Measurements from ENCODE around the gene RFNG. TPM values are rescaled to one million over a fixed set of nuclear protein-coding genes. Genes with fewer than 3 reads are reported as not detected.

RFNG gene
- total RNA-seq, 6 experiments from 2014 or later, result 29.9 to 53.3 (median 43.7) TPM

DNA sequence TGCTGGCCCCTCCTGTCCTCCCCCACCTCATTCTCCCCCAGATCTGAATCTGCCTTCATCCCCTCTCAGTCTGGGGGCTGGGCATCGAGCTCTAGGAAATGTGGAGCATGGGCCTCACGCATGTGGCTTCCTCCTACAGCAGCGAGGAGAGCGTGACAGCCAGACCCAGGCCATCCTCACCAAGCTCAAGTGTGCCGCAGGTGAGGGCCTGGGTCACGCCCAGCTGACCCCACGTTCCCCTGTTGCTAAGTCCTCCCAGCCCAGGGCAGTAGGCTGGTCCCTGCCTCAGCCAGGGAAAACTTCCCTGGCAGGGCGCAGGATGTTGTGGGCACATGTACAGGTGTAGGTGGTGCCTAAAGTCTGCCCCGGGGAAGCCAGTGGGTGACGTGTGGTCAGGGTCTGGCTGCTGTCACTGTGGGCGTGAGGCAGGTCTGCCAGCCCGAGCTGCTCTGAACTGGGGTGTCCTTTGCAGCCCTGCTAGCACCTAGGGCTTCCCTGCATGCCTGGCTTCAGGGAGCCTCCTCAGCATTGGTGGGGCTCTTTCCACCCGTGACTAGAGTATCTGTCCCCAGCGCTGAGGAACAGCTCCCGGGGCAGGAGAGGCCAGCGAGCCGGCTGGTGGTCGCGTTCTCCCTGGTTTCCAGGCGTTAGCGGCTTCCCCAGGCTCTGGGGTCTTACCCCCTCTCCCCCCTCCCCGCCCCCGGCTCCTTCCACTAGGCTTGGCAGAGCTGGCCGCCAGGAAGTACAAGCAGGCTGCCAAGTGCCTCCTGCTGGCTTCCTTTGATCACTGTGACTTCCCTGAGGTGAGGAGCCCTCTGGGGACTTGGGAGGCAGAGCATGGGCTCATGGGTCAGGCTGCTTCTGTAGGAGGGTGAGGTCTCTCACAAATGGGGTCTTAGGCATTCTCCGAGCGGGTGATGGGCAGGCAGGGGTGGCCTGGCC is 3.7 kb upstream of the RFNG start:
- H3K27ac ChIP-seq, result no peak overlapping the region
- DNase-seq (peak in 1 of 3 donors; percentile 38), ATAC-seq (no peak)
- intact Hi-C loops (cut with DNase I), result no loop called here
- H3K4me1 ChIP-seq, result peaks cover 0 to 13% (median 6%) of the 10 kb centered on the region in 4 donors
- 80% methylated on average over 1 of the region's 26 CpGs for WGBS (ENCODE audit: insufficient coverage, low coverage, low lambda C conversion rate, missing lambda C conversion rate)
- peaks cover 0 to 45% (median 0%) of the 10 kb centered on the region in 4 donors for H3K36me3 ChIP-seq
- TF ChIP-seq POLR2A (IDR thresholded peaks at IDR 0.05), result no peak
- TF ChIP-seq, protein P1, sequence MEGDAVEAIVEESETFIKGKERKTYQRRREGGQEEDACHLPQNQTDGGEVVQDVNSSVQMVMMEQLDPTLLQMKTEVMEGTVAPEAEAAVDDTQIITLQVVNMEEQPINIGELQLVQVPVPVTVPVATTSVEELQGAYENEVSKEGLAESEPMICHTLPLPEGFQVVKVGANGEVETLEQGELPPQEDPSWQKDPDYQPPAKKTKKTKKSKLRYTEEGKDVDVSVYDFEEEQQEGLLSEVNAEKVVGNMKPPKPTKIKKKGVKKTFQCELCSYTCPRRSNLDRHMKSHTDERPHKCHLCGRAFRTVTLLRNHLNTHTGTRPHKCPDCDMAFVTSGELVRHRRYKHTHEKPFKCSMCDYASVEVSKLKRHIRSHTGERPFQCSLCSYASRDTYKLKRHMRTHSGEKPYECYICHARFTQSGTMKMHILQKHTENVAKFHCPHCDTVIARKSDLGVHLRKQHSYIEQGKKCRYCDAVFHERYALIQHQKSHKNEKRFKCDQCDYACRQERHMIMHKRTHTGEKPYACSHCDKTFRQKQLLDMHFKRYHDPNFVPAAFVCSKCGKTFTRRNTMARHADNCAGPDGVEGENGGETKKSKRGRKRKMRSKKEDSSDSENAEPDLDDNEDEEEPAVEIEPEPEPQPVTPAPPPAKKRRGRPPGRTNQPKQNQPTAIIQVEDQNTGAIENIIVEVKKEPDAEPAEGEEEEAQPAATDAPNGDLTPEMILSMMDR (IDR thresholded peaks at IDR 0.05), result no peak
- H3K27me3 ChIP-seq, result no peaks in the 10 kb centered on the region
- H3K4me3 ChIP-seq, result no peak overlapping the region
- no peaks in the 10 kb centered on the region for H3K9me3 ChIP-seq

DNA sequence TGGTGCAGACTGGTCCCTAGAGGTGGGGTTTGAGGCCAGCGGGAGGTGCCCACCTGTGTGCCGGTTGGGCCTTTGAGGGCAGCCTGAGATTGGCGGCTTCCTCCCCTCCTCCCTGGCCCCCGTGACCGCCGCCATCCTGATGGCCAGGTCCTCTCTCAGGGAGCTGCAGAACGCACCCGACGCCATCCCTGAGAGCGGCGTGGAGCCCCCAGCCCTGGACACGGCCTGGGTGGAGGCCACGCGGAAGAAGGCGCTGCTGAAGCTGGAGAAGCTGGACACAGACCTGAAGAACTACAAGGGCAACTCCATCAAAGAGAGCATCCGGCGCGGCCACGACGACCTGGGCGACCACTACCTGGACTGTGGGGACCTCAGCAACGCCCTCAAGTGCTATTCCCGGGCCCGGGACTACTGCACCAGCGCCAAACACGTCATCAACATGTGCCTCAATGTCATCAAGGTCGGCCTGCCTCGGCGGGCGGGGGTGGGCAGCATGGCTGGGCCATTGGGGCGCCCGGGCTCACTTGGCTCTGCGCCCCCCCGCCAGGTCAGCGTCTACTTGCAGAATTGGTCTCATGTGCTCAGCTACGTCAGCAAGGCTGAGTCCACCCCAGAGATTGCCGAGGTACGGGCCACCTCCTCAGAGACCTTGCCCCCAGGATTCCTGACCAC is 2.9 kb upstream of the RFNG start:
- H3K4me1 ChIP-seq, result peaks cover 0 to 13% (median 6%) of the 10 kb centered on the region in 4 donors
- H3K27me3 ChIP-seq, result no peaks in the 10 kb centered on the region
- peak in 1 of 3 donors; percentile 56 for DNase-seq
- ATAC-seq, result no peak
- no peak overlapping the region for H3K4me3 ChIP-seq
- intact Hi-C loops (cut with DNase I), result no loop called here
- TF ChIP-seq, protein P1 (IDR thresholded peaks at IDR 0.05), result no peak
- no peak for TF ChIP-seq POLR2A (IDR thresholded peaks at IDR 0.05)
- peaks cover 0 to 41% (median 0%) of the 10 kb centered on the region in 4 donors for H3K36me3 ChIP-seq
- no peak overlapping the region for H3K27ac ChIP-seq
- no CpG with 5 or more reads among the region's 38 CpGs for WGBS (ENCODE audit: insufficient coverage, low coverage, low lambda C conversion rate, missing lambda C conversion rate)
- no peaks in the 10 kb centered on the region for H3K9me3 ChIP-seq

DNA sequence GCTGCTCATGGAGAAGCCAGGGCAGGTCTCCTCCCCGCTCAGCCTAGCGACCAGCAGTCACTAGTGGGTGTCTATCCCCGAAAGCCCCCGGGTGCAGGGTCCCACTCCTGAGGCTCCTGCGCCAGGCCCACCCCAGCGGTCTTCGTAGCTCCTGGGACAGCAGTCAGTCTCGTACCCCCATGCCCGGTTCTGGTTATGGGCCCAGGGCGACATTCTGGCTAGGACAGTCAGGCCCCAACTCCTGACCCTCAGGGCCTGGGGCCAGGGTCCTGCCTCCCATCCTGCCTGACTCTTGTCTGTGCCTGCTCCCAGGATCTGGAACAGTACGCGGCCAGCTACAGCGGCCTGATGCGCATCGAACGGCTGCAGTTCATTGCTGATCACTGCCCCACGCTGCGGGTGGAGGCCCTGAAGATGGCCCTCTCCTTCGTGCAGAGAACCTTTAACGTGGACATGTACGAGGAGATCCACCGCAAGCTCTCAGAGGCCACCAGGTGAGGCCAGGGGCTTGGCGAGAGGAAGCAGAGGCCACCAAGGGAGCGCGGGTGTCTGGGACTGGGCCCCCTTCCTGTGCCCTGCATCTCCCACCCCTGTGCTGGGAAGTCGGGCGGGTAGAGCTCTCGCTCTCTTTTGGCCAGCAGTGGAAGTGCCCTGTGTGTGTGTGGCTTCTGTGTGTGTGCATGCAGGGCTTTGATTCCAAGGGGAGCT is 2.1 kb upstream of the RFNG start:
- ATAC-seq, result no peak

DNA sequence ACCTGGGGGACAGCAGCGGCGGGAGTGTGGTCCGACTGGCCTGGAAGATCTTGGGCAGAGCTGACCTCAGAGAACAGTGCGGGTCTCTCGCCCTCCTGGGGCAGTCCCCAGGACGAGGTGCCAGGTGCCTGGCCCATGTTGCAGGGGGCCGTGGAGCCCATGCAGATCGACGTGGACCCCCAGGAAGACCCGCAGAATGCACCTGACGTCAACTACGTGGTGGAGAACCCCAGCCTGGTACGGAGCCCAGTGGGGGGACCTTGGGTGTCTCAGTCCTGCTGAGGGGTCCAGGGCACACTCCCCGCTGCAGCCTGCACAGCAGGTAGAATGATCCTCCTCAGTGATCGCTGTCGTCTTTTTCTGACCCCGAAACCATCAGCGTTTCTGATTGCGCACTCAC is 1.5 kb upstream of the RFNG start:
- WGBS (ENCODE audit: insufficient coverage, low coverage, low lambda C conversion rate, missing lambda C conversion rate), result 95% methylated on average over 4 of the region's 19 CpGs
- Histone ChIP-seq H3K4me1 (peaks cover 0 to 20% (median 8%) of the 10 kb centered on the region in 4 donors), H3K4me3 (no peak overlapping the region), H3K27ac (no peak overlapping the region), H3K36me3 (peaks cover 0 to 36% (median 0%) of the 10 kb centered on the region in 4 donors), H3K27me3 (no peaks in the 10 kb centered on the region), H3K9me3 (no peaks in the 10 kb centered on the region)
- peak in 1 of 3 donors; percentile 47 for DNase-seq
- ATAC-seq, result no peak
- intact Hi-C loops (cut with DNase I), result no loop called here
- TF ChIP-seq, protein P1 (IDR thresholded peaks at IDR 0.05), result no peak
- TF ChIP-seq POLR2A (IDR thresholded peaks at IDR 0.05), result no peak

More for the DNA sequence above, 2.1 kb upstream of the RFNG start:
- H3K27me3 ChIP-seq, result no peaks in the 10 kb centered on the region
- TF ChIP-seq POLR2A (IDR thresholded peaks at IDR 0.05), result no peak
- TF ChIP-seq, protein P1 (IDR thresholded peaks at IDR 0.05), result no peak
- H3K4me1 ChIP-seq, result peaks cover 0 to 14% (median 6%) of the 10 kb centered on the region in 4 donors
- WGBS (ENCODE audit: insufficient coverage, low coverage, low lambda C conversion rate, missing lambda C conversion rate), result 80% methylated on average over 2 of the region's 28 CpGs
- no peaks in the 10 kb centered on the region for H3K9me3 ChIP-seq
- H3K27ac ChIP-seq, result no peak overlapping the region
- intact Hi-C loops (cut with DNase I), result no loop called here
- H3K4me3 ChIP-seq, result no peak overlapping the region
- H3K36me3 ChIP-seq, result peaks cover 0 to 37% (median 0%) of the 10 kb centered on the region in 4 donors
- DNase-seq, result peak in 1 of 3 donors; percentile 49

Measured in right lobe of liver (tissue), 6 donors.